HG03097 (cell line): ENCODE results near the gene DPP6.

Experiments used
- ATAC-seq: cut with Tn5 transposase; IDR thresholded peaks from one replicate; pipeline ENCODE4 v1.9.1; 2021; ENCODE audit not compliant: unreplicated experiment, low FRiP score

Gene DPP6

DNA sequence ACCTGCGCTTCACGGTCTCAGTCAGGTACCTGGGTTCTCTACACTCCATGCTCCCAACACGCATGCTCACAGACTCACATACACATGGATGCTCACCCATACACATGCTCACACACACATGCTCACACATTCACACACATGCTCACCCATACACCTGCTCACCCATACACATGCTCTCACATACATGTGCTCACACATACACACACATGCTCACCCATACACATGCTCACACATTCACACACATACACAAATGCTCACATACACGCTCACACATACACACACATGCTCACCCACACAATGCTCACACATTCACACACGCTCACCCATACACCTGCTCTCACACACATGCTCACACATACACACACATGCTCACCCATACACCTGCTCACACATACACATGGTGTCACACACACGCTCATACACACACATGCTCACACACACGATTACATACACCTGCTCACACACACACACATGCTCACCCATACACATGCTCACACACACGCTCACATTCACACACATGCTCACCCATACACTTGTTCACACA, 830.8 kb downstream of the DPP6 start:
- no peak for ATAC-seq

GRCh38 chr7:154884348-154884920, 832.2 kb downstream of the DPP6 start:
- ATAC-seq: no peak

DNA sequence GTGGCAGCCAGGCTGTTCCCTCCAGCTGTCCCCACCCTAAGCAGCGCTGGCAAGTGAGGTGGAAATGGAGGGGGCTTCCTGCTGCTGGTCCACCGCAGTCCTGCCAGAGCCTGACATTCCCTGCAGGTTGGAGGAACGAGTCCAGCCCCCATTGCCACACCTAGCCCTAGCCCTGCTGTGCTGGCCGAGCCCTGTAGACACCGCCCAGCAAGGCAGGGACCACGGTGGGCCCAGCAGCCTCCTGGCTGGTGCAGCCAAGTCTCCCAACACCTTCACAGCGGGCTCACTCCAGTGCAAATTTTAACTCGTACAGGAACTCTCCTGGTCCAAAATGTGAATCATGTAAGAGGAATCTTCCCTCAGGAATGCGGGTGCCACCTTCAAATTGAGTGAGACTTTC, 834.4 kb downstream of the DPP6 start:
- ATAC-seq: no peak

GRCh38 chr7:154888690-154889089, 836.5 kb downstream of the DPP6 start:
- ATAC-seq: no peak

DNA sequence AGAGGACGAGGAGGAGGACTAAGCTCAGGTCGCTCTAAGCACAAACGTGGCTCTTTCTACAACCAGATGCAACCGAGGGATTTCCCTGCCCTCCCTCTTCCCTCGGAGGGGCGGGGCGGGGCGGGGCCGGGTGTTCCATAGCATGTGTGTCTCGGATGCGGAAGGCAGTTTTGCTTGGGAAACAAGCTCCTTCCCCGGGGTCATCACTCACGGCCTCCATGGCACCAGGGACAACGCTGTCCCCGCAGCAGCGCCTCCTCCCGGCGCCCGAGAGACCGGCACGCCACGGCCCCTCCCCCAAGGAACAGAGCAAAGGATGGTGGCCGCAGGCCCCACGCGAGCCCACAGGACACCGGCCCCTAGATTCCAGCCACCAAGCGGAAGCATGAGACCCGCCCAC, 840.3 kb downstream of the DPP6 start:
- ATAC-seq: no peak

DNA sequence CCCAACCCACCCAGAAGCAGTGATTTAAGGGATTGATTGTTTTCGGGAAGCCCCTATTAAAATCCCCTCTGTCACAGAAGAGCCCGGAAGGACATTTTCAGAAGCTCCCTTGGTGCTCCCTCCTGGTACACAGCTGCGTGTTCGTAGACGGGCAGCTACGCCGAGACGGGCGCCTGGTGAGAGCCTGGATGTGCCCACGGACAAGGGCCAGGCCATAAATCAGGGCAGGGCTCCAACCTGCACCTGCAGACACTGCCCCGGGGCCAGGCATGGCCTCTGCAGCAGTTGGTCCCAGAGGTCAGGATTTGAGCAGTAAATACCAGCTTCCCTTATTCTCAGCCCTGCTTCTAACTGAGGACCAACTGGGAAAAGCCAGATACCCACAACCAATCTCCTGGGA, 843.9 kb downstream of the DPP6 start:
- no peak for ATAC-seq

DNA sequence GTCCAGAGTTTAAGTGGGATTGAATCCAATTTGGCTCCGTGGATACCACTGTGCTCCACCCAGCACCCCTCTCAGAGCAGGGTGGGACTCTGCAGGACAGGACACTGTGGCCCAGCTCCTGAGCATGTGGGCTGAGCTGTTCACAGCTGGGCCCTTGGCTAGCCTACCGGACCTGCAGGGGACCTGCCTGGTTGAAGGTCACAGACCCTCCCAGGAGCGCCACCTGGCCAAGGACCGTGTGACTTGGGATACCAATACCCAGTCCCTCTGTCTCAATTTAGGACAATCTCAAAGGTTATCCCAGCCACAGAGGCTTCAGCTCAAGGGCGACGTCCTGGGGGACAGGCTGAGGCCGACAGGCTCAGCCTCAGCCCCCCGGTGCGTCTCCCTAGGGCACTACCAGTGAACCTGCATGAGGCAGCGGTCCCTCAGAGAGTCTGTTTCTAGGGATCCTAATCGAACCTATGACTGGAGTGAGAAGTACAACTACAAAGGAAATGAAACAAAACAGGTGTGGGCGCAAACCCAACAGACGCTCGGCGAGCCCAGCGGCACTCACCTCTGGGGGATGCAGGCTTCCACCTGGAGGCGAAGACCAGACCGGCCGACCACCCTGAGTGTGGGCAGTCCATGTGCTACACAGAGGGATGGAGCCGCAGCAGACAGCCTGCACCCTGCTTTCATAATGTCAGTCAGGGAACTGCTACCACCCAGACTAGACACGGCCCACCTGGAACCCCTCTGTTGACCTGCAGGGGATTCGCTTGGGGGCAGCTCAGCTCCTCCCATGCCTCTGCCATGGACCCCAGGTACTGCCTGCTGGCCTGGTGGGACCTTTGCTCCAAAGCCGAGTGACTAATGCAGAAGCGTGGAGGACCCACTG, 847.0 kb downstream of the DPP6 start:
- no peak for ATAC-seq

GRCh38 chr7:154899862-154900261, 847.7 kb downstream of the DPP6 start:
- ATAC-seq: no peak

- no peak for ATAC-seq
These were observed 850.4 kb downstream of the DPP6 start for GRCh38 chr7:154902600-154903082.

GRCh38 chr7:154903083-154903731, 851.0 kb downstream of the DPP6 start:
- ATAC-seq: no peak

- ATAC-seq: no peak
These were observed 852.9 kb downstream of the DPP6 start for GRCh38 chr7:154905146-154905545.

- no peak for ATAC-seq
These were observed 853.4 kb downstream of the DPP6 start for GRCh38 chr7:154905615-154906014.

DNA sequence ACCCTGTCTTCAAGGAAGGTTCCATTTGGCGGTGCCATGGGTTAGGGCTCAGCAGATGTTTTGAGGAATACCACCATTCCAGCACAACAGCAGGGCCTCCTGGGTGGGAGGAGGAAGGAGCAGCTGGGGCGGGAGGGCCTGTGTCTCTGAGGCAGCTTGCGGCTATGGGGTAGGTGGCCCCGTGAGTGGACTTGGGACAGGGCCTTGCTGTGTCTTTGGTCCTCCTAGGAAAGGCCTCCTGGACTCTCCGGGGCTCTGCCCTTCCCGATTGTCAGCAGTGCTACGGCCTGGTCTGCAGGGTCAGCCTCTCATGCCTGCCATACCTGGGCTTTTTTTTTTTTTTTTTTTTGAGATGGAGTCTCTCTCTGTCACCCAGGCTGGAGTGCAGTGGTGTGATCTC, 854.0 kb downstream of the DPP6 start:
- ATAC-seq: no peak

GRCh38 chr7:154906736-154907355, 854.6 kb downstream of the DPP6 start:
- ATAC-seq: no peak

DNA sequence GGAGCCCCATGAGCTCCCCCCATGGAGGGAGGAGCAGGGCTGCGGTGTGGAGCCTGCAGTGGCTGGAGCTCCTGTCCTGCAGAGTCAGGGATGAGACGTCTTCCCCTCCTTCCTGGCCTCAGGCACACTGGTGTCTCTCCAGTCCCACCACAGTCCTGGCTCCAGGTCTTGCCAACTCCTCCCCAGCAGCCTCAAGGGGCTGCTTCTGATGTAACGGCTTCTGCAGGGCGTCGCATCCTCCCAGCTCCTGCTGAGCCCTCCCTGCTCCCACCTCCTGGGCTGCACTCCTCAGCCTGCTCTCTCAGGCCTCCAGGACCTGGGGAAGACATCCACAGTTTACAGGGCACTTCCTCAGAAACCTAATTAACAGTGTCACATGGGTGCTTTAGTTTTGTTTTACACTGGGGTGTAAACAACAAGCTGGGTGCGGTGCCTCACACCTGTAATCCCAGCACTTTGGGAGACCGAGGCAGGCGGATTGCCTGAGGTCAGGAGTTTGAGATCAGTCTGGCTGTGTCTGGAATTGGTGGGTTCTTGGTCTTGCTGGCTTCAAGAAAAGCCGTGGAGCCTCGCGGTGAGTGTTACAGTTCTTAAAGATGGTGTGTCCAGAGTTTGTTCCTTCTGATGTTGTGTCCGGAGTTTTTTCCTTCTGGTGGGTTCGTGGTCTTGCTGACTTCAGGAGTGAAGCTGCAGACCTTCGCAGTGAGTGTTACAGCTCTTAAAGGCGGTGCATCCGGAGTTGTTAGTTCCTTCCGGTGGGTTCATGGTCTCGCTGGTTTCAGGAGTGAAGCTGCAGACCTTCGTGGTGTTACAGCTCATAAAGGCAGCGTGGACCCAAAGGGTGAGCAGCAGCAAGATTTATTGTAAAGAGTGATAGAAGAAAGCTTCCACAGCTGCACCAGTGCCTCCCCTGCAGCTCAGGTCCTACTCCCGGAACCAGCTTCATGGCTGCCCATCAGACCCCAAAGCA, 855.7 kb downstream of the DPP6 start:
- ATAC-seq: no peak

GRCh38 chr7:154909241-154910105, 857.3 kb downstream of the DPP6 start:
- ATAC-seq: no peak

DNA sequence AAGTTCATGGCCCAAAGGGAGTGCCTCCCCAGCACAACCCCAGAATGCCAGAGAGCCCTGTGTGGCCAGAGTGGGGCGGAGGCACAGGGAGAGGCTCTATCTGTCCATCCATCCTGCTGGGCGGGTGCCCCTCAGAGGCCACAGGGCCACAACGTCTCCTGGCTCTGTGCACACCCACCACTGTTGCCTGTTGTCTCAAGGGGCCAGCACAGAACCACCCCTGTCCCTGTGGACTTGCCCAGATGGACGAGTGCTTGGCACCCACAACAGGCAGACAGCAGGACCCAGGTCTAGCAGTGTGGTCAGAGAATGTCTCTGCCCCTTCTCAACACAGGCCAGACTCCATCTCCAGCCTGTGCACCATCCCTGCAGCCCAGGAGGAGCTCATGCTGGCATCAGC, 857.9 kb downstream of the DPP6 start:
- no peak for ATAC-seq

DNA sequence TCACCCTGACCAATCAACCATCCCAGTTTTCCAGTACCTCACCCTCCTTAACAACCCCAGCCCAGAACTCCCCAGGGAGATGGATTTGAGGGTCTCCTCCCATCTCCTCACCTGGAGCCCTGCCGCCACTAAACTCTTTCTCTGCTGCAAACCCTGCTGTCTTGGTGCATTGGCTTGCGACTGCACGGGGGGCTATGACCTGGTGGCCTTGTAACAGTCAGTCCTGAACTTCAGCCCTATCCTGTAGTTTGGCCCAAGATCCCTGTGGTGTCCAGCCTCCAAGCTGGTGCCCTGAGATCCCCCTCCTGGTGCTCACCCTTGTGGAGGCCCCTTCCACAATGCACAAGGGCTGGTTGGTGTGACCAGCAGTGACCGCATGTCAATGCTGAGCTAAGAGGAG, 858.8 kb downstream of the DPP6 start:
- no peak for ATAC-seq

DNA sequence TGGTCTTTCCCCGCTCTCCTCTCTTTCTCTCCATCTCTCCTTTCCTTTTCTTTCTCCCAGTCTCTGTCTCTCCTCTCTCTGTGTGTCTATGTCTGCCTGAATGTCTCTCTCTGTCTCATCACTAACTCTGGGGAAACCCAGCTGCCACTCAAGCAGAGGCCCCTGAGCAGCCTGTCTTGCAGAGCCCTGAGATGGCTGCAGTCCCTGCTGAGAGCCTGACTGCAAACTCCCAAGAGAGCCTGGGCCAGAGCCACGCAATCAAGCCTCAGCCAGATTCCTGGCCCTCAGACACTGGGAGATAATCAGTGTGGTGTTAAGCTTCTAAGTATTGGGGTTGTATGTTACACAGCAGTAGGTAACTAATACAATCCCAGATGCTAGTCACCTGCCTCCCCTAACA, 859.2 kb downstream of the DPP6 start:
- ATAC-seq: no peak
